Skeletal muscle satellite cell (primary cell): ENCODE measurements around the gene CYP4F22.

Experiments used
- H3K27me3 ChIP-seq: 2 replicates; pipeline ENCODE4 v1.7.0; 2013; ENCODE audit warnings: low read length; ENCODE audit not compliant: control insufficient read depth, insufficient read depth
- H3K36me3 ChIP-seq: 2 replicates; pipeline ENCODE4 v1.7.0; 2013; ENCODE audit warnings: mild to moderate bottlenecking, control low read depth, low read length; ENCODE audit not compliant: insufficient read depth
- H3K4me1 ChIP-seq: 2 replicates; pipeline ENCODE4 v1.7.0; 2013; ENCODE audit warnings: low read length; ENCODE audit not compliant: control insufficient read depth, insufficient read depth
- H3K4me2 ChIP-seq: 2 replicates; pipeline ENCODE4 v1.7.0; 2013; ENCODE audit warnings: mild to moderate bottlenecking, low read length
- H3K4me3 ChIP-seq: 2 replicates; pipeline ENCODE4 v1.7.0; 2013; ENCODE audit warnings: low read length
- H3K9ac ChIP-seq: 2 replicates; pipeline ENCODE4 v1.7.0; 2013; ENCODE audit warnings: mild to moderate bottlenecking, low read depth, low read length, moderate library complexity
- H3K9me3 ChIP-seq: replicated peaks from 2 replicates; pipeline ENCODE4 v1.7.0; 2013; ENCODE audit warnings: mild to moderate bottlenecking, control low read depth, low read length

Gene CYP4F22

GRCh38 chr19:15544283-15544682 is 36.0 kb downstream of the CYP4F22 start:
- H3K36me3 ChIP-seq = no peaks in the 10 kb centered on the region
- H3K4me1 ChIP-seq = no peaks in the 10 kb centered on the region
- H3K4me2 ChIP-seq = no peak overlapping the region
- peaks cover 3% of the 10 kb centered on the region for H3K27me3 ChIP-seq
- no peak overlapping the region for H3K9ac ChIP-seq
- H3K4me3 ChIP-seq = no peak overlapping the region
- H3K9me3 ChIP-seq = no peaks in the 10 kb centered on the region

DNA sequence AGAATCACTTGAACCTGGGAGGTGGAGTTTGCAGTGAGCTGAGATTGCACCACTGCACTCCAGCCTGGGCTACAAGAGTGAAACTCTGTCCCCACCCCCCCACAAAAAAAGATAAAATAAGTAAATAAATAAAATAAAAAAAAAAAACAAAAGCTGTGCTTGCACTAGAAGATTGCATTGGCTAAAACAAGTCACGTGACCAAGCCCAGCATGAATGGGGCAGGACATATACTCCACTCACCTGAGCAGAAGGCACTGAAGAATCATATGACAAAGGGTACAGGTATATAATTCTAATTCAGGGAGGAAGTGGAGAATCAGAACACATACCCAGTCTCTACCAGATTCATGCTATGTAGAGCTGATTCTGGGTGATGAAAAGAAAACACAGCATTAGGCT is 36.6 kb downstream of the CYP4F22 start:
- Histone ChIP-seq H3K27me3 (peaks cover 3% of the 10 kb centered on the region), H3K4me1 (no peaks in the 10 kb centered on the region), H3K9me3 (no peaks in the 10 kb centered on the region), H3K4me3 (no peak overlapping the region), H3K9ac (no peak overlapping the region), H3K4me2 (no peak overlapping the region), H3K36me3 (no peaks in the 10 kb centered on the region)

DNA sequence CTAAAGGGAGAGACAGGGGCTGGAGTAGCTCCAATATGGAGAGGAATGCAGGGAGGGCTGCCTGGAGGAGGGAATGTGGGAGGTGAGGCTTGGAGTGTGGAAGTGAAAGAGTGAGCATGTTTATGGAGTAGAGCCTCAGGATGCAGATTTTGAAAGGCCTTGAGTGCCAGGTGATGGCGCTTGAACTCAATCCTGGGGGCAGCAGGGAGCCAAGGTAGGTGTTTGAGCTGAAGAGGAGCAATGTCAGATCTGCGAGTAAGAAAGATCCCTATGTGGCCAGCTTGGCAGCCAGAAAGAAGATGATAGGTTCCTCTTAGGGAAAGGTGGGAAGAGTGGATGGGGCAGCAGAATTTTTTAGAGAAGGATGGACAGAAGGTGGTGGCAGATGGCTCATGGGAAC is 40.3 kb downstream of the CYP4F22 start:
- Histone ChIP-seq H3K36me3 (no peaks in the 10 kb centered on the region), H3K9me3 (no peaks in the 10 kb centered on the region), H3K9ac (no peak overlapping the region), H3K27me3 (peaks cover 9% of the 10 kb centered on the region), H3K4me3 (no peak overlapping the region), H3K4me1 (no peaks in the 10 kb centered on the region), H3K4me2 (no peak overlapping the region)

DNA sequence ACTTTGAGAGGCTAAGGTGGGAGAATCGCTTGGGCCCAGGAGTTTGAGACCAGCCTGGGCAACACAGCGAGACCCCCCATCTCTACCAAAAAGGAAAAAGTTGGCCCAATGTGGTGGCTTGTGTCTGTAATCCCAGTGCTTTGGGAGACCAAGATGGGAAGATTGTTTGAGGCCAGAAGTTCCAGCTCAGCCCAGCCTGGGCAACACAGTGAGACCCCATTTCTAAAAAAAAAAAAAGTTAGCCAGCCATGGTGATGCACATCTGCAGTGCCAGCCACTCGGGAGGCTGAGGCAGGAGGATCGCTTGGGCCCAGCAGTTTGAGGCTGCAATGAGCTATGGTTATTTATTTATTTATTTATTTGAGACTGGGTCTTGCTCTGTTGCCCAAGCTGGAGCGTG is 41.3 kb downstream of the CYP4F22 start:
- no peak overlapping the region for H3K4me2 ChIP-seq
- no peak overlapping the region for H3K4me3 ChIP-seq
- no peak overlapping the region for H3K9ac ChIP-seq
- no peaks in the 10 kb centered on the region for H3K9me3 ChIP-seq
- H3K36me3 ChIP-seq = no peaks in the 10 kb centered on the region
- H3K4me1 ChIP-seq = no peaks in the 10 kb centered on the region
- peaks cover 9% of the 10 kb centered on the region for H3K27me3 ChIP-seq

DNA sequence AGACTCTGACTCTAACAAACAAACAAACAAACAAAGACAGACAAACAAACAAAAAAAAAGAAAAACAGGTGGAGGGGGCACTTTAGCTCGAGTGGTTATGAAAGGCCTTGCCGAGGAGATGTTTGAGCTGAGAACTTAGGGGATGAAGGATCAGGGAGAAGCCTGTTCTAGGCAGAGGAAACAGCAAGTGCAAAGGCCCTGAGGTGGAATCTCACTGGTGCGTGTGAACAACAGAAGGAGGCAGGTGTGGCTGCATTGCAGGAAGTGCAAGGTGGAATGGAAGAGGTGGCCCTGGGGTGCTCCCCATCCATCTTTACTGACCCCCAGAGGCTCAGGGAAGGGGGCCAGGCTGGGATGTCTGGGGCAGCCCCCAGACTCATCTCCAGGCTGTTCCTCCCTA is 41.9 kb downstream of the CYP4F22 start:
- H3K4me1 ChIP-seq = no peaks in the 10 kb centered on the region
- no peaks in the 10 kb centered on the region for H3K9me3 ChIP-seq
- no peak overlapping the region for H3K9ac ChIP-seq
- H3K36me3 ChIP-seq = no peaks in the 10 kb centered on the region
- no peak overlapping the region for H3K4me2 ChIP-seq
- peaks cover 9% of the 10 kb centered on the region for H3K27me3 ChIP-seq
- H3K4me3 ChIP-seq = no peak overlapping the region

GRCh38 chr19:15550929-15551292 is 42.6 kb downstream of the CYP4F22 start:
- H3K9ac ChIP-seq = no peak overlapping the region
- H3K4me1 ChIP-seq = peaks cover 5% of the 10 kb centered on the region
- no peaks in the 10 kb centered on the region for H3K36me3 ChIP-seq
- peak overlapping the region; percentile 41 for H3K4me2 ChIP-seq
- H3K4me3 ChIP-seq = peak overlapping the region; percentile 30
- no peaks in the 10 kb centered on the region for H3K9me3 ChIP-seq
- peaks cover 9% of the 10 kb centered on the region for H3K27me3 ChIP-seq

GRCh38 chr19:15551293-15552004 is 43.1 kb downstream of the CYP4F22 start:
- peak overlapping the region; percentile 30 for H3K4me3 ChIP-seq
- H3K9ac ChIP-seq = no peak overlapping the region
- no peaks in the 10 kb centered on the region for H3K9me3 ChIP-seq
- peak overlapping the region; percentile 41 for H3K4me2 ChIP-seq
- H3K27me3 ChIP-seq = peaks cover 9% of the 10 kb centered on the region
- H3K36me3 ChIP-seq = no peaks in the 10 kb centered on the region
- peaks cover 8% of the 10 kb centered on the region for H3K4me1 ChIP-seq

- peaks cover 6% of the 10 kb centered on the region for H3K27me3 ChIP-seq
Measured at GRCh38 chr19:15555021-15555420, 46.7 kb downstream of the CYP4F22 start.

GRCh38 chr19:15555759-15556633 is 47.7 kb downstream of the CYP4F22 start:
- peak overlapping the region; percentile 55 for H3K4me3 ChIP-seq
- H3K4me1 ChIP-seq = peaks cover 8% of the 10 kb centered on the region
- peak overlapping the region; percentile 80 for H3K4me2 ChIP-seq
- no peaks in the 10 kb centered on the region for H3K9me3 ChIP-seq
- H3K27me3 ChIP-seq = peaks cover 3% of the 10 kb centered on the region
- no peaks in the 10 kb centered on the region for H3K36me3 ChIP-seq
- peak overlapping the region; percentile 10 for H3K9ac ChIP-seq

More at GRCh38 chr19:15555021-15555420, 46.7 kb downstream of the CYP4F22 start:
- Histone ChIP-seq H3K9me3 (no peaks in the 10 kb centered on the region), H3K4me1 (peaks cover 8% of the 10 kb centered on the region), H3K4me3 (no peak overlapping the region), H3K36me3 (no peaks in the 10 kb centered on the region), H3K9ac (no peak overlapping the region), H3K4me2 (no peak overlapping the region)

DNA sequence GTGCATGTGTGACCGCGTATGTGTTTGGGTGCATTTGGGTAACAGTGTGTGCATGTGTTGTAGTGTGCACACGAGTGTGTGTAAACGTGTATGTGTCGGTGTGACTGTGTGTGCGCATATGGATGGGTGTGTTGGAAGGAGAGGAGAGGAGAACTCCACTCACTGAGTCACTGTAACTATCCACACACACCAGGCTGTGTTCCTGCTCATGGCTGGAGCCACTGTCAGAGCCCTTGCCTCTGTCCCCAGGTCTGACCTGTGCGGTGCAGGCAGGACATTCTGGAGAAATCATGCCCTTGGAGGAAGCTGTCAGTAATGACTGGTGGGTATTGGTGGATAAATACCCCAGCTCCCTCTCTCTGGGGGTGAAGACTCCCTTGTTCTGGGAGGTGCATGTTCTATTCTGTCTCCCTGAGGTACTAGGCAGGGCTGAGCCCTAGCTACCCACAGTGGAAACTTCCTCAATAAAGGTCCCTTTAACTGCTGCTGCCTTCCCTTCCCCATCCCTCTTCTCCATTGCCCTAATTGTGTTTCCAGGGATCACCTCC is 48.4 kb downstream of the CYP4F22 start:
- H3K9ac ChIP-seq = no peak overlapping the region
- H3K36me3 ChIP-seq = no peaks in the 10 kb centered on the region
- H3K27me3 ChIP-seq = peaks cover 3% of the 10 kb centered on the region
- peaks cover 8% of the 10 kb centered on the region for H3K4me1 ChIP-seq
- no peak overlapping the region for H3K4me3 ChIP-seq
- H3K4me2 ChIP-seq = peak overlapping the region; percentile 80
- H3K9me3 ChIP-seq = no peaks in the 10 kb centered on the region

DNA sequence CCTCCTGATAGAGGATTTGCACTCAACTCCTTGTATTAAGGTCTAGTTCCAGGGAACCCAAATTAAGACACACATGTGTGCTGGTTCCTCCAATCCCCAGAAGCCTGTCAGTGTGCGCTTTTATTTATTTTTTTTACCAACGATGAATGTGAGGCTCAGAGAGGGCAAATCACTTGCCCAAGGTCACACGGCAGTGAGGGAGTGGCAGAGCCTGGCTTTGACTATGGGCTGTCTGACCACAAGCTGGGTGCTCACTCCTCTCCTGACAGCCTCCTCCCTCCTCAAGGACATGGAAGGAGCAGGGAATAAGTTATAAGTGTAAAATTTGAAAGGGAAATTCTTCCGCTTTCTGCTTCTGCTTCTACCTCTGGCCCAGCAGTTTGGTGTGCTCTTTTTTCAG is 48.9 kb downstream of the CYP4F22 start:
- no peaks in the 10 kb centered on the region for H3K9me3 ChIP-seq
- no peak overlapping the region for H3K4me2 ChIP-seq
- no peak overlapping the region for H3K4me3 ChIP-seq
- no peak overlapping the region for H3K9ac ChIP-seq
- peaks cover 3% of the 10 kb centered on the region for H3K27me3 ChIP-seq
- H3K4me1 ChIP-seq = peaks cover 8% of the 10 kb centered on the region
- no peaks in the 10 kb centered on the region for H3K36me3 ChIP-seq
